ENCODE results near the gene NCMAP.

The NCMAP gene

DNA sequence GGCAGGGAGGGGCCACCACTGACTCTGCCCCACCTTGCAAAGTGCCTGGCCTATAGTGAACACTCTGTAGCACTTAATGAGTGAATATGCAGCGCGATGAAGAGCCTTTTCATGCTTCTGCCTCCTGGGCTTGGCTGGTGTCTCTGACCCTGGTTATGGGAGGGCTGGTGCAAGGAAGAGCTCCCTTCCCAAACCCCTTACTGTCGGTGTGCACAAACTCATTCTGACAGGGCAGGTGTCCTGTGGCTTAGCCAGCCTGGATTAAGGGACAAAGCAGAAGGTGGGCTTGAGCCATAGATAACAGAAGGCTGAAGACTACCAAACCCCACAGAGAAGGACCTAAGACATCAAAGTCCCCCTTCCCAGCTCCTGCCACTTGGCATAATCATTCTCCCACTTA lies 2.0 kb upstream of the NCMAP start:
- Histone ChIP-seq H3K27ac (ENCODE audit: low read depth, low read length) (no peak overlapping the region), H3K9me3 (ENCODE audit: control insufficient read depth in 5 of 5, low read length in 5 of 5) (no peaks in the 10 kb centered on the region), H3K36me3 (ENCODE audit: control insufficient read depth in 5 of 5, insufficient read depth in 5 of 5, low read length in 5 of 5) (no peaks in the 10 kb centered on the region), H3K4me1 (ENCODE audit: control insufficient read depth in 5 of 5, insufficient read depth in 5 of 5, low read length in 5 of 5) (peaks cover 0 to 19% (median 13%) of the 10 kb centered on the region in 5 donors), H3K4me3 (ENCODE audit: low read depth in 1 of 5, low read length in 5 of 5) (no peak overlapping the region), H3K9ac (ENCODE audit: low read length in 5 of 5) (no peak overlapping the region), H3K27me3 (ENCODE audit: control insufficient read depth in 5 of 5, insufficient read depth in 4 of 5, low read length in 5 of 5) (peaks cover 22 to 54% (median 41%) of the 10 kb centered on the region in 5 donors)

DNA sequence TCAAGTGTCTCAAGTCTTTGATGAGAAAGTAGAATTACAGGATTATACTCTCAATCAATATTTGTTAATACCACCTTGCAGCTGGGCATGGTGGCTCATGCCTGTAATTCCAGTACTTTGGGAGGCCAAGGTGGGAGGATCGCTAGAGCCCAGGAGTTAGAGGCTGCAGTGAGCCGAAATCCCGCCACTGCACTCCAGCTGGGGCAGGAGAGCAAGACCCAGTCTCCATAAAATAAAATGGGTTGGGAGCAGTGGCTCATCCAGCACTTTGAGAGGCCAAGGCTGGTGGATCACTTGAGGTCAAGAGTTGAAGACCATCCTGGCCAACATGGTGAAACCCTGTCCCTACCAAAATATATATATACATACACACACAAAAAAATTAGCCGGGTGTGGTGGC lies 1.2 kb upstream of the NCMAP start:
- Histone ChIP-seq H3K36me3 (ENCODE audit: control insufficient read depth in 5 of 5, insufficient read depth in 5 of 5, low read length in 5 of 5) (no peaks in the 10 kb centered on the region), H3K27me3 (ENCODE audit: control insufficient read depth in 5 of 5, insufficient read depth in 4 of 5, low read length in 5 of 5) (peaks cover 22 to 54% (median 43%) of the 10 kb centered on the region in 5 donors), H3K4me3 (ENCODE audit: low read depth in 1 of 5, low read length in 5 of 5) (no peak overlapping the region), H3K27ac (ENCODE audit: low read depth, low read length) (no peak overlapping the region), H3K9me3 (ENCODE audit: control insufficient read depth in 5 of 5, low read length in 5 of 5) (no peaks in the 10 kb centered on the region), H3K4me1 (ENCODE audit: control insufficient read depth in 5 of 5, insufficient read depth in 5 of 5, low read length in 5 of 5) (peaks cover 0 to 26% (median 19%) of the 10 kb centered on the region in 5 donors), H3K9ac (ENCODE audit: low read length in 5 of 5) (no peak overlapping the region)

DNA sequence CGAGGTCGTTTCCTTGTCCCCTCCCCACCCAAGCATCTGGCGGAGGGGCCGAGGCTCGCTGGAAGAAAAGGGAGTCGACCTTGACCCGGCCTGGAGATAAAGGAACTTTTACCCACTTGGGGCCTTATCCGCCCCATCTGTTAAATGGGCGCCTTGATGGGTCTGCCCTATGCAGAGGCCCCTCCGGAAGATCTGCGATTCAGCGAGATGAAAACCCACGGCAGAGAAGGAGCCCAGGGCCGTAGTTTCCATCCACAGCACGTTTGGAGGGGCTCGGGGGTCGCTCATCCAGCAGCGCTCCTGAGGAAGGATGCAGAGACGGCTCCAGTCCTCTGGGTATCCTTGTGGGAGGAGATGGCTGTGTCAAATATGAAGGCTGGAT lies 518 bp downstream of the NCMAP start:
- Histone ChIP-seq H3K9ac (ENCODE audit: low read length in 5 of 5) (no peak overlapping the region), H3K4me3 (ENCODE audit: low read depth in 1 of 5, low read length in 5 of 5) (no peak overlapping the region)

DNA sequence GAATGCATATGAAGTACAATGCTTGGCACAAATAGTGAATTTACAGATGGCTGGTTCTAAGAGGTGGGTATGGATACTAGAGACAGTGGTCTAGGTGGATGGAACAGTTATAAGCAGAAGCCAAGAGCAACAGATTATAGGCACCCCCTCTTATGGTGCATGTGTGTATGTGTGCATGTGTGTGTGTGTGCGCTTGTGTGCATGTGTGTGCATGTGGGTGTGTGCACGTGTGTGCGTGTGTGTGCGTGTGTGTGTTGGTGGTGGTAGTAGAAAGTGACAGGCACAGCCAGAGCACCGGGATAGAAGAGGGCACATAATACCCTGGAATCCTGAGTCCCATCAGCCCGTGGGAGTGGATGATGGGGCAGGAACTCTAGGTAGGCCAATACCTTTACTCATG lies 1.3 kb downstream of the NCMAP start:
- Histone ChIP-seq H3K27me3 (ENCODE audit: control insufficient read depth in 5 of 5, insufficient read depth in 4 of 5, low read length in 5 of 5) (peaks cover 19 to 40% (median 34%) of the 10 kb centered on the region in 5 donors), H3K36me3 (ENCODE audit: control insufficient read depth in 5 of 5, insufficient read depth in 5 of 5, low read length in 5 of 5) (no peaks in the 10 kb centered on the region), H3K4me1 (ENCODE audit: control insufficient read depth in 5 of 5, insufficient read depth in 5 of 5, low read length in 5 of 5) (peaks cover 0 to 26% (median 19%) of the 10 kb centered on the region in 5 donors), H3K4me3 (ENCODE audit: low read depth in 1 of 5, low read length in 5 of 5) (no peak overlapping the region), H3K9ac (ENCODE audit: low read length in 5 of 5) (no peak overlapping the region), H3K27ac (ENCODE audit: low read depth, low read length) (no peak overlapping the region), H3K9me3 (ENCODE audit: control insufficient read depth in 5 of 5, low read length in 5 of 5) (no peaks in the 10 kb centered on the region)

More for the DNA sequence above, 518 bp downstream of the NCMAP start:
- Histone ChIP-seq H3K9me3 (ENCODE audit: control insufficient read depth in 5 of 5, low read length in 5 of 5) (no peaks in the 10 kb centered on the region), H3K27me3 (ENCODE audit: control insufficient read depth in 5 of 5, insufficient read depth in 4 of 5, low read length in 5 of 5) (peaks cover 19 to 44% (median 36%) of the 10 kb centered on the region in 5 donors), H3K27ac (ENCODE audit: low read depth, low read length) (no peak overlapping the region), H3K36me3 (ENCODE audit: control insufficient read depth in 5 of 5, insufficient read depth in 5 of 5, low read length in 5 of 5) (no peaks in the 10 kb centered on the region), H3K4me1 (ENCODE audit: control insufficient read depth in 5 of 5, insufficient read depth in 5 of 5, low read length in 5 of 5) (peaks cover 0 to 26% (median 19%) of the 10 kb centered on the region in 5 donors)

DNA sequence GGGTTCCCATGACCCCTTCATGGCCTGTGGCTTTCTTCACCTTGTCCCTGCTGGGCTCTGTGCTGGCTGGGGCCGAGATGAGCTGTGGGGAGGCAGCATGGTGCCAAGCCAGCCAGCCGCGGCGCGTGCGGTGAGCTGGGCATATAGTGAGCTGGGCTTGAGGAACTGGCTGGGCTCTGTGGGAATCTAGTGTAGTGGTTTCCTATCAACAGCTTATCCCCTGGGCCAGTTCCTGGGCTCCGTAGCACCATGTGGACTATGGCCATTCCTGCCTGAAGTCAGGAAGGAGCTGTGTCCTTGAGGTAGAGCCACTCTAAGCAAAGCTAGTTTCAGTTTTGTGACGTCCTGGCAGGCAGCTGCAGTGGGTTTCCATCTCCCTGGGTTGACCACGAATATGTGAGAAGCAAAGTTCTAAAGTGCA lies 1.8 kb downstream of the NCMAP start:
- Histone ChIP-seq H3K36me3 (ENCODE audit: control insufficient read depth in 5 of 5, insufficient read depth in 5 of 5, low read length in 5 of 5) (no peaks in the 10 kb centered on the region), H3K9ac (ENCODE audit: low read length in 5 of 5) (no peak overlapping the region), H3K9me3 (ENCODE audit: control insufficient read depth in 5 of 5, low read length in 5 of 5) (no peaks in the 10 kb centered on the region), H3K4me1 (ENCODE audit: control insufficient read depth in 5 of 5, insufficient read depth in 5 of 5, low read length in 5 of 5) (peaks cover 0 to 26% (median 19%) of the 10 kb centered on the region in 5 donors), H3K27ac (ENCODE audit: low read depth, low read length) (no peak overlapping the region), H3K4me3 (ENCODE audit: low read depth in 1 of 5, low read length in 5 of 5) (no peak overlapping the region), H3K27me3 (ENCODE audit: control insufficient read depth in 5 of 5, insufficient read depth in 4 of 5, low read length in 5 of 5) (peaks cover 19 to 40% (median 34%) of the 10 kb centered on the region in 5 donors)

DNA sequence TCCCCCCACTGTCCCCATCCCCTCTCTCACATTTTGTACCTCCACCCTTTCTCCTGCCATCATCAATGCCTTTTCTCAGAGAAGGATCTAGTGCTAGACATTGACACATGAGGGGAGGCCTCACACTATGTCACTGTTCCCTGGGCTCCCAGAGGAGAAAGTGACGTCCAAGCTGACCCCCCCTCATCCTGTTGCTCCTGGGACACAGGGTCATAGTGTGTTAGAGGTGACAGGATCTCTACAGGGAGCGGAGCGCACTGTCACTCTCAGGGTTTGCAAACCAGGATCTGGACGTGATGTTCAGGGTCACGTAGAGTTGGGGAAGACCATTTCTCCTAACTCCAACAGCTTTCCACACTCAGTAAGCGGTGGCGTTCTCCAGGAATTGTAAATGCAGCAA lies 2.6 kb downstream of the NCMAP start:
- peaks cover 19 to 42% (median 32%) of the 10 kb centered on the region in 5 donors for H3K27me3 ChIP-seq (ENCODE audit: control insufficient read depth in 5 of 5, insufficient read depth in 4 of 5, low read length in 5 of 5)
- no peak overlapping the region for H3K27ac ChIP-seq (ENCODE audit: low read depth, low read length)
- no peak overlapping the region for H3K9ac ChIP-seq (ENCODE audit: low read length in 5 of 5)
- no peak overlapping the region for H3K4me3 ChIP-seq (ENCODE audit: low read depth in 1 of 5, low read length in 5 of 5)
- no peaks in the 10 kb centered on the region for H3K36me3 ChIP-seq (ENCODE audit: control insufficient read depth in 5 of 5, insufficient read depth in 5 of 5, low read length in 5 of 5)
- H3K9me3 ChIP-seq (ENCODE audit: control insufficient read depth in 5 of 5, low read length in 5 of 5) = no peaks in the 10 kb centered on the region
- H3K4me1 ChIP-seq (ENCODE audit: control insufficient read depth in 5 of 5, insufficient read depth in 5 of 5, low read length in 5 of 5) = peaks cover 0 to 26% (median 19%) of the 10 kb centered on the region in 5 donors

DNA sequence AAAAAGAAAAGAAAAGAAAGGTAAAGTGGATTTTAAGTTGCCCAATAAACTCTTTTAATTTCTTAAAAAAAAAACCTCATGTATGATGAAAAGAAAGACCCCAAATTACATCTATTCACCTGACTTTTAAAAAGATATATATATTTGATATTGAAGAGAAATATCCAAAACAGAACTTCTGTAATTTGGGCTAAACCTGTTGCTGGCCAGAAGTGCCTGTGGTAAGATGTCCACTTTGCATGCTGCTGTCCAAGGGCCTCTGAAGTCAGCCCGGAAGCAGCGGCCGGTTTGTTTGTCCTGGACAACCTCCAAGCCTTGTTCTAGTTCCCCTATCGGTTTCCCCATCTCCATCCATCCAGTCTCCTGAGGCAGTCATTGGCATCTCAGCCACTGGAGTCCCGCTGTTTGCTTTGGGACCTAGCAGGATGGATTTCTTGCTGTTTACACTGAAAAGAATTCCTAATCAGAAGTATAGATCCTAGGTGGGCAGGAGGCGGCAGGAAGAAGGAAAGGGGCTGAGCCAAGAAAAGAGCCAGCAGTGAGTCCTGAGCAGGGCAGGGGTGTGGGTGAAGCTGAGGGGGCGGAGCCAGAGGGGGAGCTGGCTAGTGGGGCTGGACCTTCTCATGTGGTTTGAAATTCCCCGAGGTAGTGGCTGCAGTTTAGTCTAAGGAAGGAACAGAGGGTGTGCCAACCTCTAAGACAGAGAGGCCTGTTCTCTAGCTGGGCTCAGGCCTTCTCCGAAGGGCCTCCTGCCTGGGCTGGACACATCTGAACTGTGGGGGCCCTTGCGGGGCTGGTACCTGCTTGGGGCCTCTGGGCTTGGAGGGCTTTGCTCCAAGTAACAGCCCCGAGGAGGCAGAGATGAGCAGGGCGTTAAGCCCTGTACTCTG lies 3.3 kb downstream of the NCMAP start:
- Histone ChIP-seq H3K9ac (ENCODE audit: low read length in 5 of 5) (no peak overlapping the region), H3K27me3 (ENCODE audit: control insufficient read depth in 5 of 5, insufficient read depth in 4 of 5, low read length in 5 of 5) (peaks cover 16 to 38% (median 32%) of the 10 kb centered on the region in 5 donors), H3K9me3 (ENCODE audit: control insufficient read depth in 5 of 5, low read length in 5 of 5) (no peaks in the 10 kb centered on the region), H3K36me3 (ENCODE audit: control insufficient read depth in 5 of 5, insufficient read depth in 5 of 5, low read length in 5 of 5) (no peaks in the 10 kb centered on the region), H3K4me1 (ENCODE audit: control insufficient read depth in 5 of 5, insufficient read depth in 5 of 5, low read length in 5 of 5) (peaks cover 0 to 26% (median 19%) of the 10 kb centered on the region in 5 donors), H3K27ac (ENCODE audit: low read depth, low read length) (no peak overlapping the region), H3K4me3 (ENCODE audit: low read depth in 1 of 5, low read length in 5 of 5) (no peak overlapping the region)

DNA sequence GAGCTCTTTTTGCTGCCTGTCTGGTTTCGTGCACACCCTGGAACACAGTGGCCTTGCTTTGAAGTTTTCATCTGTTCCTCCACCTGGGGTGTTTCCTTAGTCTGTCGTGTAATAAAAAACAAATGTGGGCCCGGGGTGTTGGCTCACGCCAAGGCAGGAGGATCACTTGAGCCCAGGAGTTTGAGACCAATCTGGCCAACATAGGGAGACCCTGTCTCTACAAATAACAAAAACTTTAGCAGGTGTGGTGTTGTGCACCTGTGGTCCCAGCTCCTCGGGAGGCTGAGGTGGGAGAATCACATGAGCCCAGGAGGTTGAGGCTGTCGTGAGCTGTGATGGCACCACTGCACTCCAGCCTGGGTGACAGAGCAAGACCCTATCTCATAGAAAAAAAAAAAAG lies 4.5 kb downstream of the NCMAP start:
- H3K9me3 ChIP-seq (ENCODE audit: control insufficient read depth in 5 of 5, low read length in 5 of 5) = no peaks in the 10 kb centered on the region
- no peak overlapping the region for H3K4me3 ChIP-seq (ENCODE audit: low read depth in 1 of 5, low read length in 5 of 5)
- H3K36me3 ChIP-seq (ENCODE audit: control insufficient read depth in 5 of 5, insufficient read depth in 5 of 5, low read length in 5 of 5) = no peaks in the 10 kb centered on the region
- H3K9ac ChIP-seq (ENCODE audit: low read length in 5 of 5) = no peak overlapping the region
- peaks cover 15 to 29% (median 28%) of the 10 kb centered on the region in 5 donors for H3K27me3 ChIP-seq (ENCODE audit: control insufficient read depth in 5 of 5, insufficient read depth in 4 of 5, low read length in 5 of 5)
- peaks cover 0 to 24% (median 19%) of the 10 kb centered on the region in 5 donors for H3K4me1 ChIP-seq (ENCODE audit: control insufficient read depth in 5 of 5, insufficient read depth in 5 of 5, low read length in 5 of 5)
- H3K27ac ChIP-seq (ENCODE audit: low read depth, low read length) = no peak overlapping the region

DNA sequence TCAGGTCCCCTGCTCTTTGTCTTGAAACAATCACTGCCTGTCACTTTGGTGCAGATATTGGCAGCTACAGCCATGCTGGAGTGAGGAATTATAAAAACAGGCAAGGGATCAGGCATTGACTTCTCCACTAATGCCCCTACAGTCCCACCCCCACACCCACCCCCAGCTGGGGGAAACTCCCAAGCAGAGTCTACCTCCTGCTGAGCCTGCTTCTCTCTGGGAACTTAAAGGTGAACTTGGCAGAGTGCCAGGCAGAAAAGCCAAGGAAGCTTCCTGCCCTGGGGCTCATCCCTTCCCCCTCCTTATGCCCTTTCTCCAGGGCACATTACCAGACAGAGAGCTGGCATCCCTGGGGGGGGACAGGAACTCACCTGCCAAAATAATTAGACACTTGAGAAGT lies 6.7 kb downstream of the NCMAP start:
- H3K27ac ChIP-seq (ENCODE audit: low read depth, low read length) = no peak overlapping the region
- no peak overlapping the region for H3K9ac ChIP-seq (ENCODE audit: low read length in 5 of 5)
- H3K27me3 ChIP-seq (ENCODE audit: control insufficient read depth in 5 of 5, insufficient read depth in 4 of 5, low read length in 5 of 5) = peaks cover 4 to 12% (median 8%) of the 10 kb centered on the region in 5 donors
- no peak overlapping the region for H3K4me3 ChIP-seq (ENCODE audit: low read depth in 1 of 5, low read length in 5 of 5)
- no peaks in the 10 kb centered on the region for H3K36me3 ChIP-seq (ENCODE audit: control insufficient read depth in 5 of 5, insufficient read depth in 5 of 5, low read length in 5 of 5)
- no peaks in the 10 kb centered on the region for H3K9me3 ChIP-seq (ENCODE audit: control insufficient read depth in 5 of 5, low read length in 5 of 5)
- peaks cover 0 to 20% (median 12%) of the 10 kb centered on the region in 5 donors for H3K4me1 ChIP-seq (ENCODE audit: control insufficient read depth in 5 of 5, insufficient read depth in 5 of 5, low read length in 5 of 5)

DNA sequence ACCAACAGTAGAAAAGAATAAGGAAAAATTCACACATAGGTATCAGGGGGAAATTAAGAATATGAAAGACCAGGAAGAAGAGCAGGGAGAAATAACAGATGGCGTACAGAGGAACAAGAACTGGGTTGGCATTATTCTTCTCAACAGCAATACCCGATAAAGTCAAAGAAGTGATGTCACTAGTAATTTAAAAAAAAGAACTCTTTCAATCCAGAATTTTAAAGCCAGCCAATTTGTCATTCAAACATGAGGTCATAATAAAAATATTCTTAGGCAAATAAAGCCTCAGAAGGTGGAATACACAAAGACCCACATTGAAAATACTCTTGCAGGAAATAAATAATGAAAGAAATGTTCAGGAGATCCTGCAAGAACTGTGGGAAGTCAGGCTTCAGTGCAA lies 8.8 kb downstream of the NCMAP start:
- H3K9ac ChIP-seq (ENCODE audit: low read length in 5 of 5) = no peak overlapping the region
- H3K27ac ChIP-seq (ENCODE audit: low read depth, low read length) = no peak overlapping the region
- H3K36me3 ChIP-seq (ENCODE audit: control insufficient read depth in 5 of 5, insufficient read depth in 5 of 5, low read length in 5 of 5) = no peaks in the 10 kb centered on the region
- H3K27me3 ChIP-seq (ENCODE audit: control insufficient read depth in 5 of 5, insufficient read depth in 4 of 5, low read length in 5 of 5) = peaks cover 0 to 4% (median 0%) of the 10 kb centered on the region in 5 donors
- H3K4me1 ChIP-seq (ENCODE audit: control insufficient read depth in 5 of 5, insufficient read depth in 5 of 5, low read length in 5 of 5) = no peaks in the 10 kb centered on the region
- no peak overlapping the region for H3K4me3 ChIP-seq (ENCODE audit: low read depth in 1 of 5, low read length in 5 of 5)
- H3K9me3 ChIP-seq (ENCODE audit: control insufficient read depth in 5 of 5, low read length in 5 of 5) = no peaks in the 10 kb centered on the region

Data from subcutaneous abdominal adipose tissue (tissue), 5 donors.